K562 (cell line): ENCODE data around the gene PPP1R14B. TPM values are rescaled to one million over a fixed set of nuclear protein-coding genes. Genes with fewer than 3 reads are reported as not detected.

Source experiments
- COPS2 ChIP-seq: fragments of 450-650 bp; conservative IDR thresholded peaks from 2 replicates; pipeline ENCODE4 v1.6.1; 2016; ENCODE audit warnings: mild to moderate bottlenecking, moderate library complexity
- DMBX1 ChIP-seq: fragments of 250-450 bp; sonication (Bioruptor Pico); IDR thresholded peaks from 2 replicates; pipeline ENCODE4 v1.8.0; 2022; ENCODE audit warnings: inconsistent platforms, mild to moderate bottlenecking, moderate library complexity, borderline replicate concordance
- DPF2 ChIP-seq: fragments of 450-650 bp; IDR thresholded peaks from 2 replicates; pipeline ENCODE4 v1.6.1; 2016
- ELK3 ChIP-seq: fragments of 450-650 bp; formaldehyde crosslinking; IDR thresholded peaks from 2 replicates; pipeline ENCODE4 v1.4.0; 2020; ENCODE audit warnings: mild to moderate bottlenecking
- ETV1 ChIP-seq: fragments of 450-650 bp; conservative IDR thresholded peaks from 2 replicates; pipeline ENCODE4 v1.6.1; 2016; ENCODE audit warnings: missing genetic modification characterization, control low read depth, low read depth, missing compliant biosample characterization
- GATAD2B ChIP-seq: fragments of 450-650 bp; IDR thresholded peaks from 2 replicates; pipeline ENCODE4 v1.6.1; 2017; ENCODE audit warnings: mild to moderate bottlenecking, borderline replicate concordance
- HMBOX1 ChIP-seq: sonication (generic); IDR thresholded peaks from 2 replicates; pipeline ENCODE4 v1.6.1; 2016
- JUNB ChIP-seq: fragments of 450-650 bp; formaldehyde crosslinking; conservative IDR thresholded peaks from 2 replicates; pipeline ENCODE4 v1.4.0; 2020; ENCODE audit warnings: mild to moderate bottlenecking
- MYC ChIP-seq, 2 experiments: fragments of 250-450 bp in 1 of 2; sonication (Bioruptor Pico) in 1 of 2; IDR thresholded peaks; 2 replicates each; pipeline versions ENCODE4 v1.5.1 to v1.6.1; 2012 to 2021; ENCODE audit warnings: low read depth in 2 of 2, borderline replicate concordance in 1 of 2, improper control_type of control experiment in 1 of 2, low read length in 1 of 2, mild to moderate bottlenecking in 1 of 2, moderate library complexity in 1 of 2
- NCOR1 ChIP-seq: fragments of 450-650 bp; IDR thresholded peaks from 2 replicates; pipeline ENCODE4 v1.6.1; 2016; ENCODE audit warnings: mild to moderate bottlenecking, moderate library complexity
- PCBP1 ChIP-seq: fragments of 200-400 bp; formaldehyde crosslinking; IDR thresholded peaks from 2 replicates; pipeline ENCODE4 v1.6.1; 2018; ENCODE audit warnings: mild to moderate bottlenecking, low read depth, low read length; ENCODE audit not compliant: poor library complexity, severe bottlenecking
- RFX5 ChIP-seq: IDR thresholded peaks from 2 replicates; pipeline ENCODE4 v1.6.1; 2011; ENCODE audit warnings: low read depth, mild to moderate bottlenecking, improper control_type of control experiment, low read length
- TCF7L2 ChIP-seq: fragments of 150-350 bp; IDR thresholded peaks from 2 replicates; pipeline ENCODE4 v1.6.1; 2016; ENCODE audit warnings: low read depth, mild to moderate bottlenecking, low read length, moderate library complexity
- TEAD2 ChIP-seq: fragments of 450-650 bp; IDR thresholded peaks from 2 replicates; pipeline ENCODE4 v1.6.1; 2016; ENCODE audit warnings: missing genetic modification characterization, control low read depth, missing compliant biosample characterization
- ZNF609 ChIP-seq: sonication (generic); formaldehyde crosslinking; IDR thresholded peaks from 2 replicates; pipeline ENCODE4 v1.8.1; 2023; ENCODE audit warnings: missing genetic modification reagents, mild to moderate bottlenecking, borderline replicate concordance
- ZNF639 ChIP-seq, 2 experiments: fragments of 200-800 bp in 1 of 2; sonication (Bioruptor generic) in 1 of 2; sonication (generic) in 1 of 2; formaldehyde crosslinking in 1 of 2; IDR thresholded peaks in 1 of 2; conservative IDR thresholded peaks in 1 of 2; 2 replicates each; pipeline versions ENCODE4 v1.5.0 to v1.6.1; 2016 to 2020; ENCODE audit warnings: missing compliant biosample characterization in 1 of 2, missing genetic modification characterization in 1 of 2, missing genetic modification reagents in 1 of 2
- ZNF668 ChIP-seq: fragments of 250-450 bp; sonication (Bioruptor Pico); IDR thresholded peaks from 2 replicates; pipeline ENCODE4 v1.8.0; 2022; ENCODE audit warnings: mild to moderate bottlenecking, inconsistent platforms
- ZNF707 ChIP-seq: fragments of 250-450 bp; sonication (Bioruptor Pico); conservative IDR thresholded peaks from 2 replicates; pipeline ENCODE4 v1.8.0; 2022; ENCODE audit warnings: inconsistent platforms, mild to moderate bottlenecking, moderate library complexity
- polyA plus RNA-seq, 8 experiments: library from polyadenylated mRNA; depleted of rRNA in 4 of 8; stranded (reverse) in 5 of 8; unstranded in 3 of 8; fragments of >200 nt; fragmentation: Nextera tagmentation in 2 of 8; fragmentation: Illumina TruSeq in 1 of 8; extraction: Ambion mirVana in 2 of 8; extraction: Trizol in 1 of 8; gene quantifications; 2 replicates each; pipeline versions ENCODE4 v1.2.1 to v1.2.3, GENCODE V29; 2011 to 2014; ENCODE audit warnings: inconsistent platforms in 1 of 8, missing spikeins in 1 of 8
- total RNA-seq, 7 experiments: library from RNA; depleted of rRNA in 6 of 7; stranded (reverse); fragments of >200 nt in 6 of 7; fragmentation: Illumina TruSeq in 2 of 7; extraction: Trizol in 2 of 7; gene quantifications; 2 replicates each; pipeline versions ENCODE4 v1.2.1 to v1.2.3, GENCODE V29; 2011 to 2021; ENCODE audit warnings: low replicate concordance in 1 of 7

Gene PPP1R14B
- total and polyA plus RNA-seq, 9 of the 15 experiments (the other 6 are each of a cell fraction or from before 2014, with no cell fraction given), result 7.7 to 566 (median 212) TPM

- no peak for TF ChIP-seq ELK3
- no peak; the same call in 1 of the 2 replicates for TF ChIP-seq ZNF609
- no peak for TF ChIP-seq ZNF707 (CRISPR knock-in tag)
- TF ChIP-seq HMBOX1, result no peak
- no peak for TF ChIP-seq RFX5
- TF ChIP-seq PCBP1, result no peak
- TF ChIP-seq DPF2, result peak; percentile 86
- TF ChIP-seq TCF7L2, result no peak
- TF ChIP-seq MYC (IDR thresholded peaks at IDR 0.05; ENCODE audit: low read depth, low read length), result peak; percentile 60
- no peak for TF ChIP-seq MYC (CRISPR knock-in tag; IDR thresholded peaks at IDR 0.05; ENCODE audit: borderline replicate concordance, low read depth)
- TF ChIP-seq DMBX1 (CRISPR knock-in tag), result no peak; the same call in 1 of the 2 replicates
- peak; percentile 76 for TF ChIP-seq NCOR1
- no peak for TF ChIP-seq JUNB (CRISPR knock-in tag)
- peak; percentile 93 for TF ChIP-seq ETV1 (tag)
- peak in 1 of 2 experiments; percentile 84; a peak in 2 of 4 replicates for TF ChIP-seq ZNF639 (CRISPR knock-in tag; conservative IDR thresholded peaks at IDR 0.05 in 1 of 2, IDR thresholded peaks at IDR 0.05 in 1 of 2)
- no peak; the same call in 1 of the 2 replicates for TF ChIP-seq GATAD2B
- TF ChIP-seq ZNF668 (CRISPR knock-in tag), result no peak
- TF ChIP-seq COPS2, result no peak
- no peak for TF ChIP-seq TEAD2 (tag)
Measured at GRCh38 chr11:64207256-64208085, 39.3 kb downstream of the PPP1R14B start (continued).
